ENCODE data around the gene MMP12.

MMP12 gene

DNA sequence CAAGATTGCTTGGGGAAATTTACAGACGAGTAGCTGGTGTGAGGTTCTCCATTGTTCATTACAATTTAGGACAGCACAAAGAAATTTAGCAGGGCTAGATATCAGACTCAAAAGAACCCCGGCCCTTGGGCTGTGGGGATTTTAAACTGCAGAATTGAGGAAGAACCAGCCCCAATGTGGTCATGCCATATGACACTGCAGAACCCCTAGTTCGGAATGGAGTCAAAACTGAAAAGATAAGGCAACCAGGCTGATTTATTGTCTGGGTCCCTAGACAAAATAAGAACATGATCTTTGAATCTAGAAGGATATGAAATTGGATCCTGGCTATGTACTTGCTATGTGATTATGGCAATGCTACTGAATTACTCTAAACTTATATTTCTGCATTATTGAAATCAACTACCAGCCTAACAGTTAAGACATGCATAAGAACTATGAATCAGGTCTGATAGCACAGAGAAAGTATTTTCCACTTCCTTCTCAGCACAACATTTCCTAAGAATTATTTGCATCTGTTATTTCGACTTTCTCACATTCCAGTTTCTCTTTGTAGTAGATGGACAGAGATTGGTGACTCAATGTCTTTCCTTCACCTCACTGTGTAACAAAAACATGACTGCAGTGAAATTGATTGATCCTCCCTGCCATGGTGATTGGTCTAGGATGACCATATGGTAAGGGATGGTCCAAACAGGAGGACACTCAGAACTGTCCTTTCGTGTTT lies 44.6 kb downstream of the MMP12 start:
- no peak for TF ChIP-seq CTCF (IDR thresholded peaks at IDR 0.05; ENCODE audit: low read depth, low read length, missing control alignments)
- H3K4me3 ChIP-seq (ENCODE audit: low read depth, low read length), result no peak overlapping the region
- DNase-seq (ENCODE audit: low read depth), result no peak

- DNase-seq (ENCODE audit: low read depth), result no peak
- TF ChIP-seq CTCF (IDR thresholded peaks at IDR 0.05; ENCODE audit: low read depth, low read length, missing control alignments), result no peak
- H3K4me3 ChIP-seq (ENCODE audit: low read depth, low read length), result no peak overlapping the region
Observed at GRCh38 chr11:102829316-102830000, 45.3 kb downstream of the MMP12 start.

DNA sequence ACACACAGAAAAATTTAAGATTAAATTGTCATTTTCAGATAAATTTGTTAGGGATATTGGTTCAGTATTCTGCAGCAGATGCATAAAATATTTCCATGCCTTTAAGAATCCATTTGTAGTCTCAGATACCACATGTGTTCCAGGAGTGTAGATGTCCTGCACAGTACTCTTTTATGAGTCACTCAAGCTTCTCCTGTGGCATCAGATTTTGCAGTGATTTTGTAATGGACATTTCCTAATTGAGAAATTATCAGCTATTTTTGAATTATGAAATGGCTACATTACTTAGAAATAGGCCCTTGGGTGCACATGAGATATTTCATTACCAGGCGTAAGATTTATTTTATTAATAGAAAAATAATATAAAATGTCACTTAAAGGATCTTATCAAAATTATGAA lies 50.2 kb downstream of the MMP12 start:
- no peak overlapping the region for H3K4me3 ChIP-seq (ENCODE audit: low read depth, low read length)
- DNase-seq (ENCODE audit: low read depth), result no peak
- no peak for TF ChIP-seq CTCF (IDR thresholded peaks at IDR 0.05; ENCODE audit: low read depth, low read length, missing control alignments)

DNA sequence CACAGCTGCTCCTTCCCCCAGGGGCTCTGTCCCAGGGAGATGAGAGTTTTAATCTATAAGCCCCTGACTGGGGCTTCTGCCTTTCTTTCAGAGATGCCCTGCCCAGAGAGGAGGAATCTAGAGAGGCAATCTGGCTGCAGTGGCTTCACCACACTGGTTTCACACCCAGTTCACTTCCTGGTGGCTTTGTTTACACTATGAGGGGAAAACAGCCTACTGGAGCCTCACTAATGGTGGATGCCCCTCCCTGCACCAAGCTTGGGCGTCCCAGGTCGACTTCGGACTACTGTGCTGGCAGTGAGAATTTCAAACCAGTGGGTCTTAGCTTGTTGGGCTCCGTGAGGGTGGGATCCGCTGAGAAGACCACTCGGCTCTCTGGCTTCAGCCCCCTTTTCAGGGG lies 55.3 kb downstream of the MMP12 start:
- no peak for DNase-seq (ENCODE audit: low read depth)
- TF ChIP-seq CTCF (IDR thresholded peaks at IDR 0.05; ENCODE audit: low read depth, low read length, missing control alignments), result no peak
- H3K4me3 ChIP-seq (ENCODE audit: low read depth, low read length), result no peak overlapping the region

GRCh38 chr11:102813484-102813883 lies 61.3 kb downstream of the MMP12 start:
- TF ChIP-seq CTCF (IDR thresholded peaks at IDR 0.05; ENCODE audit: low read depth, low read length, missing control alignments), result no peak
- no peak for DNase-seq (ENCODE audit: low read depth)
- no peak overlapping the region for H3K4me3 ChIP-seq (ENCODE audit: low read depth, low read length)

Data from GM12864 (cell line).